C4-2B (cell line): ENCODE results near the gene PLA2G4F.

Source experiments
- CTCF ChIP-seq: fragments of 450-650 bp; conservative IDR thresholded peaks from 2 replicates; pipeline ENCODE4 v1.5.1; 2017; ENCODE audit warnings: mild to moderate bottlenecking
- ZFX ChIP-seq: fragments of 450-650 bp; IDR thresholded peaks from 2 replicates; pipeline ENCODE4 v1.6.1; 2017

- TF ChIP-seq CTCF (no peak), ZFX (no peak)
Measured at GRCh38 chr15:42172475-42172874, 16.0 kb upstream of the PLA2G4F start.
